SK-N-SH (cell line): ENCODE results near the gene ZNF219. TPM values are rescaled to one million over a fixed set of nuclear protein-coding genes. Genes with fewer than 3 reads are reported as not detected.

Experiments
- CTCF ChIA-PET: fragments of 300-600, 350-600 bp; formaldehyde crosslinking; extraction: SDS; loops from one replicate; lab custom pipeline; 2021; lab: Yijun Ruan, JAX
- POLR2A ChIA-PET: fragments of 350-600 bp; sonication (Branson Sonifier 250); formaldehyde crosslinking; extraction: SDS; loops from one replicate; lab custom pipeline; 2020; ENCODE audit warnings: antibody characterized with exemption, inconsistent platforms; lab: Yijun Ruan, JAX
- DNase-seq: peaks from one replicate; pipeline ENCODE4 v3.0.0; 2012
- H2AFZ ChIP-seq: fragments of 200-600 bp; sonication (generic); 2 replicates; pipeline ENCODE4 v1.8.1; 2016; ENCODE audit warnings: antibody characterized with exemption, mild to moderate bottlenecking, low read depth
- H3F3A ChIP-seq: fragments of 200-600 bp; sonication (generic); replicated peaks from 2 replicates; pipeline ENCODE3; 2016; ENCODE audit warnings: antibody characterized with exemption, mild to moderate bottlenecking; ENCODE audit not compliant: insufficient read depth
- H3K27ac ChIP-seq, 2 experiments: fragments of 200-500 bp in 1 of 2; fragments of 200-600 bp in 1 of 2; sonication (Bioruptor generic) in 1 of 2; sonication (generic), shearing (Covaris generic) in 1 of 2; 2 replicates each; pipeline versions ENCODE4 v1.5.1 to v1.6.1; 2014 to 2016; ENCODE audit warnings: low read depth in 2 of 2, inconsistent platforms in 1 of 2, low read length in 1 of 2, mild to moderate bottlenecking in 1 of 2, mixed read lengths in 1 of 2
- H3K27me3 ChIP-seq: fragments of 200-600 bp; sonication (generic), shearing (Covaris generic); 2 replicates; pipeline ENCODE4 v1.6.1; 2016; ENCODE audit warnings: mixed run types; ENCODE audit not compliant: insufficient read depth
- H3K36me3 ChIP-seq, 2 experiments: fragments of 200-500 bp in 1 of 2; fragments of 200-600 bp in 1 of 2; sonication (Bioruptor generic) in 1 of 2; sonication (generic) in 1 of 2; replicated peaks in 1 of 2; 2 replicates each; pipeline versions ENCODE3 to v1.5.1; 2014 to 2016; ENCODE audit warnings: low read length in 1 of 2, mild to moderate bottlenecking in 1 of 2; ENCODE audit not compliant: insufficient read depth in 2 of 2, control insufficient read depth in 1 of 2
- H3K4me1 ChIP-seq, 2 experiments: fragments of 200-500 bp in 1 of 2; fragments of 200-600 bp in 1 of 2; sonication (Bioruptor generic) in 1 of 2; sonication (generic), shearing (Covaris generic) in 1 of 2; 2 replicates each; pipeline versions ENCODE4 v1.5.1 to v1.6.1; 2014 to 2016; ENCODE audit warnings: low read depth in 1 of 2, low read length in 1 of 2, mixed run types in 1 of 2; ENCODE audit not compliant: insufficient read depth in 2 of 2, control insufficient read depth in 1 of 2
- H3K4me2 ChIP-seq: fragments of 200-600 bp; sonication (generic), shearing (Covaris generic); 2 replicates; pipeline ENCODE4 v1.6.1; 2017; ENCODE audit warnings: mixed run types
- H3K4me3 ChIP-seq, 2 experiments: fragments of 200-500 bp in 1 of 2; fragments of 200-600 bp in 1 of 2; sonication (Bioruptor generic) in 1 of 2; sonication (generic), shearing (Covaris generic) in 1 of 2; 2 replicates each; pipeline versions ENCODE4 v1.5.1 to v1.8.1; 2014 to 2016; ENCODE audit warnings: low read depth in 2 of 2, inconsistent platforms in 1 of 2, low read length in 1 of 2, mild to moderate bottlenecking in 1 of 2, mixed read lengths in 1 of 2, moderate library complexity in 1 of 2
- H3K79me2 ChIP-seq: fragments of 200-600 bp; sonication (generic); 2 replicates; pipeline ENCODE4 v1.8.1; 2017; ENCODE audit warnings: mild to moderate bottlenecking; ENCODE audit not compliant: insufficient read depth
- H3K9ac ChIP-seq: fragments of 200-600 bp; sonication (generic); 2 replicates; pipeline ENCODE4 v1.6.1; 2017; ENCODE audit warnings: mixed run types
- H3K9me2 ChIP-seq: fragments of 200-600 bp; sonication (generic); 2 replicates; pipeline ENCODE4 v1.6.1; 2017; ENCODE audit warnings: mixed run types
- H3K9me3 ChIP-seq: fragments of 200-600 bp; sonication (generic); 2 replicates; pipeline ENCODE4 v1.6.1; 2017; ENCODE audit warnings: mixed run types, mild to moderate bottlenecking, moderate library complexity
- H4K20me1 ChIP-seq: fragments of 200-600 bp; sonication (generic); 2 replicates; pipeline ENCODE4 v1.6.1; 2017; ENCODE audit warnings: mild to moderate bottlenecking, mixed run types; ENCODE audit not compliant: insufficient read depth
- CHD2 ChIP-seq: fragments of 150-350 bp; IDR thresholded peaks from 2 replicates; pipeline ENCODE4 v1.6.1; 2018; ENCODE audit warnings: low read length; ENCODE audit not compliant: partially characterized antibody
- CTCF ChIP-seq: fragments of 200-600 bp; sonication (generic); IDR thresholded peaks from 2 replicates; pipeline ENCODE4 v1.6.1; 2017; ENCODE audit warnings: antibody characterized with exemption, mild to moderate bottlenecking, moderate library complexity
- EP300 ChIP-seq, 2 experiments: IDR thresholded peaks; 2 replicates each; pipeline versions ENCODE4 v1.4.0 to v1.6.1; 2012; ENCODE audit warnings: borderline replicate concordance in 1 of 2, low read depth in 1 of 2, low read length in 1 of 2
- FOXJ3 ChIP-seq: sonication (generic); formaldehyde crosslinking; IDR thresholded peaks from 2 replicates; pipeline ENCODE4 v1.5.1; 2020; ENCODE audit warnings: mild to moderate bottlenecking, missing genetic modification reagents
- GABPA ChIP-seq: IDR thresholded peaks from 2 replicates; pipeline ENCODE4 v1.4.0; 2012; ENCODE audit warnings: low read depth, mild to moderate bottlenecking
- GATA2 ChIP-seq: sonication (generic); formaldehyde crosslinking; IDR thresholded peaks from 2 replicates; pipeline ENCODE4 v1.5.0; 2020; ENCODE audit warnings: mild to moderate bottlenecking, missing genetic modification reagents
- IRF3 ChIP-seq: fragments of 150-350 bp; IDR thresholded peaks from 2 replicates; pipeline ENCODE4 v1.6.1; 2016; ENCODE audit warnings: mild to moderate bottlenecking, low read depth, low read length
- JUND ChIP-seq: IDR thresholded peaks from 2 replicates; pipeline ENCODE4 v1.4.0; 2012
- MAX ChIP-seq: IDR thresholded peaks from 2 replicates; pipeline ENCODE4 v1.4.0; 2012; ENCODE audit warnings: low read depth
- MEF2A ChIP-seq: IDR thresholded peaks from 2 replicates; pipeline ENCODE4 v1.4.0; 2012; ENCODE audit warnings: low read depth, borderline replicate concordance
- PBX3 ChIP-seq: IDR thresholded peaks from 2 replicates; pipeline ENCODE4; 2012
- RAD21 ChIP-seq: IDR thresholded peaks from 2 replicates; pipeline ENCODE4 v1.6.1; 2012; ENCODE audit warnings: mild to moderate bottlenecking, low read length
- REST ChIP-seq: IDR thresholded peaks from 2 replicates; pipeline ENCODE4 v1.6.1; 2012; ENCODE audit warnings: mild to moderate bottlenecking, low read depth, low read length, moderate library complexity
- SIN3A ChIP-seq: IDR thresholded peaks from 2 replicates; pipeline ENCODE4 v1.6.1; 2012; ENCODE audit warnings: low read depth, mild to moderate bottlenecking, low read length, moderate library complexity, borderline replicate concordance
- TAF1 ChIP-seq: IDR thresholded peaks from 2 replicates; pipeline ENCODE4 v1.6.1; 2012; ENCODE audit warnings: low read depth, mild to moderate bottlenecking, low read length, moderate library complexity, borderline replicate concordance
- TCF12 ChIP-seq: IDR thresholded peaks from 2 replicates; pipeline ENCODE4 v1.4.0; 2012
- TEAD4 ChIP-seq: IDR thresholded peaks from 2 replicates; pipeline ENCODE4 v1.4.0; 2012; ENCODE audit warnings: mild to moderate bottlenecking, borderline replicate concordance; ENCODE audit not compliant: insufficient read depth
- USF1 ChIP-seq: IDR thresholded peaks from 2 replicates; pipeline ENCODE4 v1.4.0; 2012; ENCODE audit warnings: low read depth, borderline replicate concordance
- YY1 ChIP-seq: IDR thresholded peaks from 2 replicates; pipeline ENCODE4 v1.4.0; 2012; ENCODE audit warnings: low read depth, mild to moderate bottlenecking
- ZBTB33 ChIP-seq: IDR thresholded peaks from 2 replicates; pipeline ENCODE4 v1.4.0; 2012; ENCODE audit warnings: low read depth, borderline replicate concordance
- WGBS: methylation state at CpG from one replicate; pipeline ENCODE4 v1.1.6; 2017; ENCODE audit warnings: low lambda C conversion rate; 5-methylcytosine and 5-hydroxymethylcytosine counted together
- polyA plus RNA-seq, 3 experiments: library from polyadenylated mRNA; depleted of rRNA; stranded (reverse); fragments of >200 nt; gene quantifications; 2 replicates each; pipeline ENCODE4 v1.2.3, GENCODE V29; 2012

Gene ZNF219
- polyA plus RNA-seq, 1 of the 3 experiments (the other 2 are of a cell fraction) = 24.1 TPM

- CTCF ChIA-PET = interaction anchor here (0.9 to 13.2 kb wide), 17 partner anchors 10 to 101 kb away, joined by 3 to 296 read pairs (median 5); partner anchors contain the start of genes TMEM253, TPPP2 and ZNF219
- POLR2A ChIA-PET = interaction anchor here (0.9 to 2.7 kb wide), 12 partner anchors 9 to 728 kb away, joined by 3 to 19 read pairs (median 8); partner anchors contain the start of genes PARP2, TMEM253 and ZNF219
- peaks cover 30% of the 10 kb centered on the region for H3F3A ChIP-seq
- peak overlapping the region; percentile 98 to 99 for H3K27ac ChIP-seq
- H3K9me2 ChIP-seq = no peaks in the 10 kb centered on the region
- peak overlapping the region; percentile 95 for H3K4me2 ChIP-seq
- no peaks in the 10 kb centered on the region for H3K27me3 ChIP-seq
- WGBS = 5% methylated on average over 26 of the region's 37 CpGs
- no peak overlapping the region; the same call in 1 of the 2 replicates for H2AFZ ChIP-seq
- peaks cover 57% of the 10 kb centered on the region for H3K79me2 ChIP-seq
- H3K4me1 ChIP-seq = peaks cover 22 to 37% of the 10 kb centered on the region in 2 experiments
- H3K36me3 ChIP-seq = peaks cover 29 to 40% of the 10 kb centered on the region in 2 experiments
- peak overlapping the region; percentile 93 for H3K9ac ChIP-seq
- H3K9me3 ChIP-seq = no peaks in the 10 kb centered on the region
- H4K20me1 ChIP-seq = 0 out of 2 replicates have a peak, but pooled peaks cover 8% of the 10 kb centered on the region
- DNase-seq = peak; percentile 95
- peak overlapping the region; percentile 81 to 89 for H3K4me3 ChIP-seq
- no peak for TF ChIP-seq YY1
- TF ChIP-seq PBX3 = no peak
- no peak for TF ChIP-seq JUND
- TF ChIP-seq USF1 = no peak
- no peak for TF ChIP-seq FOXJ3 (CRISPR knock-in tag)
- no peak for TF ChIP-seq SIN3A
- TF ChIP-seq TCF12 = peak; percentile 90
- 0 out of 2 replicates have a peak, but pooled peaks have one; percentile 10 for TF ChIP-seq GABPA
- no peak for TF ChIP-seq GATA2 (CRISPR knock-in tag)
- peak; percentile 73 for TF ChIP-seq CHD2
- TF ChIP-seq TAF1 = peak; percentile 55; the same call in 1 of the 2 replicates
- peak in 1 of 2 experiments; percentile 25; a peak in 1 of 4 replicates for TF ChIP-seq EP300 (IDR thresholded peaks at IDR 0.05; ENCODE audit: borderline replicate concordance in 1 of 2, low read depth in 1 of 2, low read length in 1 of 2)
- TF ChIP-seq MEF2A = no peak
- TF ChIP-seq REST = 0 out of 2 replicates have a peak, but pooled peaks have one; percentile 44
- no peak for TF ChIP-seq CTCF
- TF ChIP-seq TEAD4 = no peak
- no peak for TF ChIP-seq ZBTB33
- TF ChIP-seq IRF3 = no peak
- peak; percentile 62 for TF ChIP-seq MAX
- 0 out of 2 replicates have a peak, but pooled peaks have one; percentile 2 for TF ChIP-seq RAD21
Measured at GRCh38 chr14:21071225-21072030, 27.0 kb downstream of the ZNF219 start.
